Fibroblast of gingiva (primary cell): ENCODE results near the gene GPR162.
"Not testable (repeated sequence)": the region's sequence is repeated elsewhere in the genome, so short reads cannot be mapped to it uniquely, and the experiment has no call there.

Experiments used
- DNase-seq: peaks from one replicate; pipeline ENCODE4 v3.0.0-alpha.2; 2011; ENCODE audit warnings: low read depth

GPR162 gene

DNA sequence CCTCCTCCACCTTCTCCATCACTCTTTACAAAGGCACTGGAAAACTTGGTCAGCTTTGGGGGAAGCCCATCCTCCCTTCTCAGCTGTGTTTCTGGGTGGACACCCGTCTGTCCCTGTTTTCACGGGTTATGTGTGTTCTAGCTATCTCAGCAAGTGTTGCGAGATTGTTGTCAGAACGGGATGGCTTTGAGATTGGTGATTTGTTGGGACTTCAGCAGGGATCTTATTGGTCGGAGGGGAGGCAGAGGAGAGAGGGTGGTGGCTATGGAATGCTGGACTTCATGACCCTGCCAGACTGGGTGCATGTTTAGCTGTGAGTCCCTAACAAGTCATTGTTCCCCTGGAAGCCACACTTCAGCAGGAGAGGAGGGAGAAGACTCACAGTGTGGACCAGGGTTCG, 32.4 kb downstream of the GPR162 start:
- no peak for DNase-seq

DNA sequence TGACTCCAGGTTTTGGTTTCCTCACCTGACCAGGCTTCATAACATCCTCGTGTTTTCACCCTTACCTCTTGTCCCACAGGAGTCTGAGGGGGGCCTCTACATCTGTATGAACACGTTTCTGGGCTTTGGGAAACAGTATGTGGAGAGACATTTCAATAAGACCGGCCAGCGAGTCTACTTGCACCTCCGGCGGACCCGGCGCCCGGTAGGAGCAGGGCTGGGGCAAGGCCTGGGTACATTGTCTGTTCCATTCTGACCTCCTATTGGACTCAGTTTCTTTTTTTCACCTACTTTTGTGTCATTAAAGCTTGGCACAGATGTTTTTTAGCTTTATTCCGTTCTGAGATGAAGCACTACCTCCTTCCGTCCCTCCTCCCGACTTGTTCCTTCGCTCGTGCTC, 33.7 kb downstream of the GPR162 start:
- no peak for DNase-seq

DNA sequence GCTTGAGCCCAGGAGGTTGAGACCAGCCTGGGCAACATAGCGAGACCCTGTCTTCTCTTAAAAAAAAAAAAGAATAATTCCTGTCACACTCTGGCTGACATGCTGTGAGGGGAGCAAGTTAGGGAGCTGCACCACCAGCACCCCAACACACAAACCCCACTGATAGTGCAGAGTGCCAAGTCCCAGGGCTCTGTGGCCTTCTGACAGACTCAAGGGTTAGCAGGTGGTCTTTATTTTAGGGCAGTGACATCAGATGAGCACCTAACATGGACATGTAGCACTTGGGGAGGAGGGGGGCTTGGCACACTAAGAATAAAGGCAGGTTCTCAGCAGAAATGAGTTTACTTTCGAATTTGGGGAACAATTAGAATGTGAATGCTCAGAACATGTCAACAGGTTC, 37.2 kb downstream of the GPR162 start:
- no peak for DNase-seq

DNA sequence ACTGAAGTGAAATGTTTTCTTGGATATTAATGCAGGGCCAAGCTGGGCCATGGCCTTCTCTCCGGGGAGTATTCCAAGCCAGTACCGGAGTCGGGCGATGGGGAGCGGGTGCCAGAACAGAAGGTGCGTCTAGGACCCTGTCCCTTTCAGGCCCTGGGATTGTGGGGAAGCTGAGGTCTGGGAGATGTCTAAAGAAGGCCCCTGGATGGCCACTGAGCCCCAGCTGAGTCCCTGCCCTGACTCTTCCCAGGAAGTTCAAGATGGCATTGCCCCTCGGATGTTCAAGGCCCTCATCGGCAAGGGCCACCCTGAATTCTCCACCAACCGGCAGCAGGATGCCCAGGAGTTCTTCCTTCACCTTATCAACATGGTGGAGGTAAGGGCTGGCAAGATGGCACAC, 38.5 kb downstream of the GPR162 start:
- DNase-seq = no peak

DNA sequence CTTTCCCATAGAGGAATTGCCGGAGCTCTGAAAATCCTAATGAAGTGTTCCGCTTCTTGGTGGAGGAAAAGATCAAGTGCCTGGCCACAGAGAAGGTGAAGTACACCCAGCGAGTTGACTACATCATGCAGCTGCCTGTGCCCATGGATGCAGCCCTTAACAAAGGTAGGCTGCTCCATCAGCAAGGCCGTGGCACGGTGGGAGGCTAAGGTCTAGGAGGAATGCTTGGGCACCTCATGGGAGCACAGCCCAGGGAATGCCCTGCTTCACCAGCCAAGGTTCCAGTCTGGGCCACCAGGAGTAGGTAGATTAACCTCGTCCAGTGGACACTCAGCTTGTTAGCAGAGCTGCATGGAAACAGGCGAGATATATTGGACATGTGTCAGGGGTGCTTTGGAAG, 39.3 kb downstream of the GPR162 start:
- DNase-seq = no peak

DNA sequence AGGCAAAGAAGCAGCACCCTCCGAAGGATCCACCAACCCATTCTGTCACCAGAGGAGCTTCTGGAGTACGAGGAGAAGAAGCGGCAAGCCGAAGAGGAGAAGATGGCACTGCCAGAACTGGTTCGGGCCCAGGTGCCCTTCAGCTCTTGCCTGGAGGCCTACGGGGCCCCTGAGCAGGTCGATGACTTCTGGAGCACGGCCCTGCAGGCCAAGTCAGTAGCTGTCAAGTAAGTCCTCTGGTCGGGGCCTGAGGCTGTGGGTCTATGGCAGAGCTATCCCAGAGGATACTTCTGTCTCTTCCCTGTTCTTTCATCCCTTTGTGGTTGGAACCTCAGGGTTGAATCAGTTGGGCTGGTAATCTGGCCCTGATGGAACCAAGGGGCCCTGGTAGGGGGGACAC, 39.8 kb downstream of the GPR162 start:
- no peak for DNase-seq

DNA sequence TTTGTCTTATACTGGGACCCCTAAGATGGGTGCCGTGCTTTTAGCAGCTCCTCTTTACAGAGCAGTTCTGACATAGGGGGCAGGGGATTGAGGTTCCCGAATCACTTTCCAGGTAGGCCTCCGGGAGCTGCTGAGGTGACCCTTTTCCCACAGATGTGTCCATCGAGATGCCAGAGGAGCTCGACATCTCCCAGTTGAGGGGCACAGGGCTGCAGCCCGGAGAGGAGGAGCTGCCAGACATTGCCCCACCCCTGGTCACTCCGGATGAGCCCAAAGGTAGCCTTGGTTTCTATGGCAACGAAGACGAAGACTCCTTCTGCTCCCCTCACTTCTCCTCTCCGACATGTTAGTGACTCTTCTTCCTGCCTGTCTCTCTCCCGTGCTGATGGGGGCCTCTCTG, 41.4 kb downstream of the GPR162 start:
- DNase-seq = no peak

DNA sequence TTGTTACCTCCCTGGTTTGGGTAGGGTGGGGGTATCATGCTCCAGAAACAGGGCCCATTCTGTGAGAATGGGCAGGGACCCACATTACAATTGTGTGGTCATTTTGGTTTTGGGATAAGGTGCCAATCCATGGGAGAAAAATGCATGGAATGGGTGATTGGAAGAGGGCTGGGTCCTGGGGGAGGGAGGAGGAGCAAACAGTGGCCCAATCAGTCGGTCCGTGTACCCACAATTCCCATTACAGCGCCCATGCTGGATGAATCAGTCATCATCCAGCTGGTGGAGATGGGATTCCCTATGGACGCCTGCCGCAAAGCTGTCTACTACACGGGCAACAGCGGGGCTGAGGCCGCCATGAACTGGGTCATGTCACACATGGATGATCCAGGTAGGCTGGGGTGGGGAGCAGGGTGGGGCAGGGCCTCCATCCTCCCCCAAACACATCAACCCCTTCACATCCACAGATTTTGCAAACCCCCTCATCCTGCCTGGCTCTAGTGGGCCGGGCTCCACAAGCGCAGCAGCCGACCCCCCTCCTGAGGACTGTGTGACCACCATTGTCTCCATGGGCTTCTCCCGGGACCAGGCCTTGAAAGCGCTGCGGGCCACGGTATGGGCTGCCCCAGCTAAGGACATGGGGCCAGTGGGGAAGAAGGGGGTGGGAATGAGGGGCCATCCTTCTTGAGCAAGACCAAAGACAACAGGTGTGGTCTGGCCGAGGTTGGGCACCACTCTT, 42.1 kb downstream of the GPR162 start:
- DNase-seq = no peak

DNA sequence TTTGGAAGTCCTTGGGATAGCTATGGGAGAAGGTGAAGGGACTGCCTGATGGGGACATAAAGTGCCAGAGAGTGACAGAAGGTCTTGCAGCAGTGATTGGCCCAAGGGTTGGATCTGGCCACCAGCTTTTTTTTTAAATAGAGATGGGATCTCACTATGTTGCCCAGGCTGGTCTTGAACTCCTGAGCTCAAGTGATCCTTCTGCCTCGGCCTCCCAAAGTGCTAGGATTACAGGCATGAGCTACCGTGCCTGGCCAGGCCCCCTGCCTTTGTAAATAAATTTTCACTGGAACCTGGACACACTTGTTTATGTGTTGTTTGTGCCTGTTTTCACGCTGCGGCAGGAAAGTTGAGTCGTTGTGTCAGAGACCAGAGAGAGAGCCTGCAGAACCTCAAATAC, 43.7 kb downstream of the GPR162 start:
- not testable (repeated sequence) for DNase-seq

DNA sequence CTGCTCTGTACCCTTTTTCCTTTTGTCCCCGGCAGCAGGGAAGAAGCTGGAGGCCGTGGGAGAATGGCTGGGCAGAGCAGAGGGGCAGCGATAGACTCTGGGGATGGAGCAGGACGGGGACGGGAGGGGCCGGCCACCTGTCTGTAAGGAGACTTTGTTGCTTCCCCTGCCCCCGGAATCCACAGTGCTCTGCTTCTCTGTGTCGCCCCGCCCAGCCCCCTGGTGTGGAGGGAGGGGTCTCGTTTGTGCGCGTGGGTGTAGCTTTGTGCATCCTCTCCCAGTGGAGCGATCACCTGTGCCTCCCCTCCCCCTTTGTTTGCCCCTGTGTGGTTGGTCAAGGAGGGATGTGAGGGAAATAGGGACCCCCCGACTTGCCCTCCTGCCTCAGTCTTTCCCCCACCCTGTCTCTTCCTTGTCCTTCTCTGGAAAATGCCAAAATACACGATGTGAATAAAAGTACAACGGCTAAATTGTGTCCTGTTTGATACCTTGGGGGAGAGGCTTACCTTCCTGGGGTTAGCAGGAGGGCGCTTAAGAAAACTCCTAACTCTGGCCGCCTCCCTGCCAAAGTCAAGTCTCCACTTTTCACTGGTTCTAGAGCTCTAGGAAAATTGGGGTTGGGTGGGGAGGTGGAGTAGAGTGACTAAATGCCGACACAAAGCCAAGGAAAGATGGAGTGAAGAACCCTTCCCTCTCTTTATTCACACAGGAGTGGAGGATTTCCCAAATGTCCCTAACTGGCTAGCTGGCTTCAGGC, 44.7 kb downstream of the GPR162 start:
- no peak for DNase-seq

DNA sequence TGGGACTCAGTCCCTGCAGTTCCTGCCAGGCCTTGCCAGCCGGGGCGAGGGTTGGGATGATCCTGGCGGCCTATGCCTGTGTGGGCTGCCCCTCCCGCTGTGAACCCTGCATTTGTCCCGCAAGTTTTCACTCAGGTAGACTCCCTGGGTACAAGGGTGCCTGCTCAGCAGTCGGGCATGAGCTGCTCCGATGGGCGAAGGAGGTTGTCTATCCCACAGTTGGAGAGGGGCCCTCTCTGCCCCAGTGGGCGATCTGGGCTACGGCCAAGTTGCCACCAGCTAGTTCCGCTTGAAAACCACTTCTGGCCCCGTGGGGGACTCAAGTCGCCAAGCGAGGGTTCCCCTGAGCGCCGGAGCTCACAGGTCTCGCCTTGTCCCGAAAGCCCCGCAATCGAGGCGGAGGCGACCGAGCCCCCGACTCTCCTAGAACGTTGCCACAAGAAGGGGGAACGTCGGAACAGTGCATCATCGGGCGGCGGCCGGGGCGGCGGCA, 45.3 kb downstream of the GPR162 start:
- DNase-seq = no peak

DNA sequence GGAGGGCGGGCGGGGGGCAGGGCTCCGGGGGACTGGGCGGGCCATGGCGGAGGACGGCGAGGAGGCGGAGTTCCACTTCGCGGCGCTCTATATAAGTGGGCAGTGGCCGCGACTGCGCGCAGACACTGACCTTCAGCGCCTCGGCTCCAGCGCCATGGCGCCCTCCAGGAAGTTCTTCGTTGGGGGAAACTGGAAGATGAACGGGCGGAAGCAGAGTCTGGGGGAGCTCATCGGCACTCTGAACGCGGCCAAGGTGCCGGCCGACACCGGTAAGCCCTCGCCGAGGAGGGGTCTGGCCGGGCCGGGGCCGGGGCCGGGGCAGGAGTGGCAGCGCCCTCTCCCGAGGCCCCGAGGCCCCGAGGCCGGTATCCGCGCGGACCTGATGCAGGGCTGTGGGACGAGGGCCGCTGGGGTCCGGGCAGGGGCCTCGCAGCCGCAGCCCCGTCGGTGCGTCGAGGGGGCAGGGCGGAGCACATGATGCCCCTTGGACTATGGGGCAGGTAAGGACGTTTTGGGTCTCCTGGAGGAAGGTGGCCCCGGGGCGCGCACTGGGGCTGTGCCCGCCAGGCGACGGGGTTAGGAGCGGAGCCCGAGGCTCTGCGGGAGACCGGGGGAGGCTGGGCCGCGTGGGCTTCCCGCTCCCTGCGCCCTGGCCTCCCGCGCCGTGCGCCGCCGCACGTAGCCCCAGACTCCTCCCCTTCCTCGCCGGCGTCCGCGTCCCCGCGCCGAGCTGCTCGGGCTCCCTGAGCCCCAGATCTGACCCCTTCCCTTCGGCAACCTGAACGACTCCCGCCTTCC, 46.0 kb downstream of the GPR162 start, which contains the start of gene TPI1:
Gene TPI1 (plus strand): TSS at position 119 of the 798 bp plus-strand sequence. CDS start 36 bp downstream, at position 155.
- DNase-seq = peak; percentile 81

DNA sequence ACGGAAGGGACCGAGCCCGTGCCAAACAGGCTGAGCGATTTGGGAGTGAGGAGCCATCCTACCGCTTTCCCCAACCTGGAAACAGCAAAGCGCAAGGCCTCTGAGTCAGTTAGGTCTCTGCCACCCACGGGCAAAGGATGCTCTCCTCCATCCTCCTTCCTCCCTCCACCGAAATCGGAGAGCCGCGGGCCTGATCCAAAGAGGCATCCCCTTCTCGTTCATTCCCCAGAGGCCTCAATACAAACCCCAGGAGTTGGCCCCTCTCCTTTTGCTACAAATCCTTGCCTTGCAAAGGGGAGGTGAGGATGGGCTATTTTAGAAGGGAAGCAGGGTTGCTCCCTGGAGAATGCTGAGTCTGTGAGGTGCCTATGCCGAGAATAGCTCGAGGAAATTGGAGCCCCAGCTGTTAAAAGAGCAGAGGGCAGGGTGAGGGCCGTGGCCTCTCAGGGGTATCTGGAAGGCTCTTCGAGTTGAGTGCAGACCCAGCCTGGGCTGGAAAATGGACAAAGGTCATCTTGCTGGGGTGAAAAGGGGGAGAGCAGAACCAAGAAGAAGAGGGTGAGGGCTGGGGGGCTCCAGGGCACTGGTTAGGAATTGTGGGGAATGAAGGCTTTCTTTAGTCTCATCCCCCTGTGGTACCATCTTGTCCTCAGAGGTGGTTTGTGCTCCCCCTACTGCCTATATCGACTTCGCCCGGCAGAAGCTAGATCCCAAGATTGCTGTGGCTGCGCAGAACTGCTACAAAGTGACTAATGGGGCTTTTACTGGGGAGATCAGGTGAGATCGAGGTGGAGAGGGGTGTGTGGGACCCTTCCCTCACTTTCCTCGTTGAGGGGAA, 46.8 kb downstream of the GPR162 start:
- no peak for DNase-seq

DNA sequence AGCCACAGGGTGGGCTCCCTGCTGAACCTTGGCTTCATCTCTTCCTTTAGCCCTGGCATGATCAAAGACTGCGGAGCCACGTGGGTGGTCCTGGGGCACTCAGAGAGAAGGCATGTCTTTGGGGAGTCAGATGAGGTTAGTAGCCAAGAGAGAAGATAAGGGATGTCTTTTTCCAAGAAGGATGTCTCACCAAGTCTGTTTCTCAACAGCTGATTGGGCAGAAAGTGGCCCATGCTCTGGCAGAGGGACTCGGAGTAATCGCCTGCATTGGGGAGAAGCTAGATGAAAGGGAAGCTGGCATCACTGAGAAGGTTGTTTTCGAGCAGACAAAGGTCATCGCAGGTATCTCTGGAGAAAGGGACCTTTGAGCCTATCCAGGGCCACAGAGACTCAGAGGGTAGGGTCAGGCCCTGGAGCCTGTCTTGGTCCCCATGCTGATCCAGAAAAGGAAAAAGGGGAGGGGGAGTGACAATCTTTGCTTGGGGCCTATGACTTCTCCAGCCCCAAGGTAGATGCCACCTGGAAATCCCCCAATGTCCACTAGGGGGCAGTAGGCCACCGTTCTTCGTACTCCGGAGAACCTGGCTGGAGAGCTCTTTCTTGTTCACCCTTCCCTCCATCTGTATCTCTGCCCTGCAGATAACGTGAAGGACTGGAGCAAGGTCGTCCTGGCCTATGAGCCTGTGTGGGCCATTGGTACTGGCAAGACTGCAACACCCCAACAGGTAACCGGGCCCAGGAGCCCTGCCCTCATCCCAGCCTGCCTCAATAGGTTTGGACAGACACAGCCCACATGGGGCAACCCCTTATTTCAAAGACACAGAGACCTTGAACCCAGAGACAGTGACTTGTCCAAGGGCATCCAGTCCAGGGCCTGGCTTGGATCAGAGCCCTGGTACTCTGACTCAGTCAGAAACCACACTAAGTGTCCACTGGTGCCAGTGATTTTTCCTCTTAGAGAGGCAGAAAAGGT, 47.7 kb downstream of the GPR162 start:
- peak; percentile 56 for DNase-seq

DNA sequence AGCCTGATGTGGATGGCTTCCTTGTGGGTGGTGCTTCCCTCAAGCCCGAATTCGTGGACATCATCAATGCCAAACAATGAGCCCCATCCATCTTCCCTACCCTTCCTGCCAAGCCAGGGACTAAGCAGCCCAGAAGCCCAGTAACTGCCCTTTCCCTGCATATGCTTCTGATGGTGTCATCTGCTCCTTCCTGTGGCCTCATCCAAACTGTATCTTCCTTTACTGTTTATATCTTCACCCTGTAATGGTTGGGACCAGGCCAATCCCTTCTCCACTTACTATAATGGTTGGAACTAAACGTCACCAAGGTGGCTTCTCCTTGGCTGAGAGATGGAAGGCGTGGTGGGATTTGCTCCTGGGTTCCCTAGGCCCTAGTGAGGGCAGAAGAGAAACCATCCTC, 48.7 kb downstream of the GPR162 start:
- DNase-seq = peak; percentile 28

DNA sequence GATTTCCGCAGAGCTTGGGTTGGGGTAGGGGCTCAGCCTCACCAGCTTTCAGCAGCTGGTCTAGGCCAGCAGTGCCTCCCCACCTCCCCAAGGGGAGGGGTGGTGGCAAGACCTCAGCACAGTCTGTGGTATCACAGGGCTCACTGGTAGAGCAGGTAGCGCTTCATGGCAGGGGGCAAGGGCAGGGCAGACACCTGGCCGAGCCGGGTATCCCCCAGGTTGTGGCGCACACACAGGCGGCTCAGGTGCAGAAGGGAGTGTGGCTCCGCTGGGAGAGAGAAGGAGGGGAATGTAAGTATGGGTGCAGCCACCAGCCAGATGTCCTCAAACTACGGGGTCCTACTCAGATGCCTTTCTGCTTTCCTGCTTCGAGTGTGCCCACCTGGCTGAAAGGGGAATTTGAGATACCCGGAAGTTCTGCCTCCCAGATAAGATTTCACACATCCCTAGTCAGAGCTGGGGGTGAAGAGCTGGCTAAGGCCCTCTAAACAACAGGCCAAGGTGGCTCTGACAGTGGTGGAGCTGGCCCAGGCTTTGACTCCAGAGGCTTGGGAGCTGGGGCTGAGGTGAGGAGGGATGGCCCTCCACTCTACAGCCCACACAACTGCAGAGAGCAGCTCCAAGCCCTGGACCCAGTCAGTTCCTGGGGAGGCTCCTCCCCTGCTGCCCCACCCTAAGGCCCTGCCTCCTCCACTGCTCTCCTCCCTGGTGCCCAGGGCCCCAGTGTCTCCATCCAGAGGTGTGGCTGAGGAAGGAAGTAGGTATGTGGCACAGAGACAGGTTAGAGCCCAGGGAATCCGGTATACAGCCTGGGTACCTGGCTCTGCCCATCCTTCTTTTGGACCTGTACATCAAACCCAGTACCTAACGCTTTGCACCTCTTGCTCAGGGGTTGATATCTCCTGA, 49.7 kb downstream of the GPR162 start:
- no peak for DNase-seq

DNA sequence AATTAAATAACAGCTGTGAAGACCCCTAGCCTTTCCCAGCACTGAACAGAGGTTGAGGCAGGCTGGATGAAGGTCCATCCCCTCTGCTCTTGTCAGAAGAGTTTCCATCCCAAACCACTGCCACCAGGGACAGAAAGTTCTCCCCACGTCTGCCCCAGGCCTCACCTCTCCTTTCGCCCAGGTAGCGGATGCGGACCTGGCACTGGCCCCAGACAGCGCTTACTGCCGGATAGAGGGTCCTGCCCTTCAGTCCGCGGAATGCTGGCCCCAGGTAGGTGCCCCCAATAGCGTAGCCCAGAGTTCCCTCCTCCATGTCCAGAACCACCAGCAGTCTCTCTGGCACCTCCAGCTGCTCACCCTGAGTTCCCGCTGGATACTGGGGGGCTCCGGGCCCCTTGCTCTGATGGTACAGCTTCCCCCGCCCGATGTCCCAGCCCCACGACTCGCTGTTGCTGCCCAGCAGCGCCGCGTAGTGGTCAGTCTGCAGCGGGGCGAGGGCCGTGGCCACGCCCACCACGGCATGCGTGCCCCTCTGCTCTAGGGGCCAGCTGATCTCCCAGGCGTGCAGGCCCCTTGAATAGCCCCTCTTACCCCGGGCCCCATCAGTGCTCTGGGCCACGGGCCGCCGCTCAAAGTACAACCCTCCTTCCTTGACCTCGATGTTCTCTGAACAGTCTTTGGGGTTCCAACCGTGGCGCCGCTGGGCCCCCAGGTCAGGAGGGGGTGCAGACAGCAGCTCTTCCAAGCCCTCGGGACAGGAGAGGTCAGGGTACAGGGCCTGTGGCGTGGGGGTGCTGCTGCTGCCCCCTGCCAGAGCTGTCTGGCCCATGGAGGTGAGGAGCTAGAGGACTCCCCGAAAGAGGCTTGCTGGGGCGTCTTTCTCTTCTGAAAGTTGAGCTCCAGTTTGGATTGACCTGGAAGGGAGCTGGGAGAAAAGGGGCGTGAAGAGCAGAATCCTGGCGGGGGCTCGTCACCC, 50.7 kb downstream of the GPR162 start:
- DNase-seq = peak; percentile 58
